ENCODE data around the gene PRSS8.

DNA sequence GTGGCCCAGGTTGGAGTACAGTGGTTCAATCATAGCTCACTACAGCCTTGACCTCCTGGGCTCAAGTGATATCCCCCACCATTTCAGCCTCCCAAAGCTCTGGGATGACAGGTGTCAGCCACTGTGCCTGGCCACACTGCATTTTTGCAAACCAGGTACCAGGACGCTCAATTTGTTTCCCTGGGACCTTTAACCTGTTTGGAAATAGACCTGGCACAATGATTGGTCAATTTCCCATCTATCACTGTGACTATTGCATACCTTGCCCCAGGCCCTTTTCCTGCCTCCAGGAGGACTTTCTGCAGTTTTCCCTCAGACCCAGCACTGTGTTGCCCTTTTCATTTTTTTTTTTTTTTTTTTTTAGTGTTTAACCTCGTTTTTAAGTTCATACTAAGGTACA lies 33.3 kb upstream of the PRSS8 start:
- TF ChIP-seq, protein P1, sequence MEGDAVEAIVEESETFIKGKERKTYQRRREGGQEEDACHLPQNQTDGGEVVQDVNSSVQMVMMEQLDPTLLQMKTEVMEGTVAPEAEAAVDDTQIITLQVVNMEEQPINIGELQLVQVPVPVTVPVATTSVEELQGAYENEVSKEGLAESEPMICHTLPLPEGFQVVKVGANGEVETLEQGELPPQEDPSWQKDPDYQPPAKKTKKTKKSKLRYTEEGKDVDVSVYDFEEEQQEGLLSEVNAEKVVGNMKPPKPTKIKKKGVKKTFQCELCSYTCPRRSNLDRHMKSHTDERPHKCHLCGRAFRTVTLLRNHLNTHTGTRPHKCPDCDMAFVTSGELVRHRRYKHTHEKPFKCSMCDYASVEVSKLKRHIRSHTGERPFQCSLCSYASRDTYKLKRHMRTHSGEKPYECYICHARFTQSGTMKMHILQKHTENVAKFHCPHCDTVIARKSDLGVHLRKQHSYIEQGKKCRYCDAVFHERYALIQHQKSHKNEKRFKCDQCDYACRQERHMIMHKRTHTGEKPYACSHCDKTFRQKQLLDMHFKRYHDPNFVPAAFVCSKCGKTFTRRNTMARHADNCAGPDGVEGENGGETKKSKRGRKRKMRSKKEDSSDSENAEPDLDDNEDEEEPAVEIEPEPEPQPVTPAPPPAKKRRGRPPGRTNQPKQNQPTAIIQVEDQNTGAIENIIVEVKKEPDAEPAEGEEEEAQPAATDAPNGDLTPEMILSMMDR (conservative IDR thresholded peaks at IDR 0.05) = no peak
- no peak for TF ChIP-seq EZH2 (IDR thresholded peaks at IDR 0.05; ENCODE audit: low read depth)
